AG09309 (cell line): ENCODE results near the gene LHX4.

ENCODE experiments used
- DNase-seq: peaks from one replicate; pipeline ENCODE4 v3.0.0-alpha.2; 2010; ENCODE audit warnings: low read depth
- H3K4me3 ChIP-seq: 2 replicates; pipeline ENCODE4 v1.5.1; 2011; ENCODE audit warnings: mild to moderate bottlenecking, low read depth, low read length, moderate library complexity; ENCODE audit not compliant: control insufficient read depth
- TF ChIP-seq, protein P1 (sequence below): IDR thresholded peaks from 2 replicates; pipeline ENCODE4 v1.5.1; 2011; ENCODE audit warnings: mild to moderate bottlenecking, low read depth, low read length, inconsistent platforms; ENCODE audit not compliant: insufficient read depth, control insufficient read depth; ENCODE audit errors: missing control alignments

LHX4 gene

DNA sequence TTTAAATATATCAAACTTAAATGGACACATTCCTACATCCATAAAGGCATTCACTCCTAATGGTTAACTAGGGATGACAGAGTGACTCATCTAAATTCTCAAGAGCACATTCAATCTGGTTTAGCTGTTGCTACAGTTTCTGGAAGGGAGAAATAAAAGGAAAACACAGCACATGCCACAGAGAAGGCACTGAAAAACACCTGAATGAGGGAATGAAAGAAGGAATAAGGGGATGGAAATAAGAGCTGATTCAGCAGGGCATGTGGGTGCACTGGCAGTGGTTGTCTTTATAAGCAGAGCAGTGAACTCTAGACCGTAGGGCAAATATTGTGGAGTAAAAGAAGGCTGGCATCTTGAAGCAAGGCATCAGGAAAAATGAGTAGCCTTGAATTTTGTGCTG is 79.3 kb downstream of the LHX4 start:
- DNase-seq, result peak; percentile 11
- TF ChIP-seq, protein P1, sequence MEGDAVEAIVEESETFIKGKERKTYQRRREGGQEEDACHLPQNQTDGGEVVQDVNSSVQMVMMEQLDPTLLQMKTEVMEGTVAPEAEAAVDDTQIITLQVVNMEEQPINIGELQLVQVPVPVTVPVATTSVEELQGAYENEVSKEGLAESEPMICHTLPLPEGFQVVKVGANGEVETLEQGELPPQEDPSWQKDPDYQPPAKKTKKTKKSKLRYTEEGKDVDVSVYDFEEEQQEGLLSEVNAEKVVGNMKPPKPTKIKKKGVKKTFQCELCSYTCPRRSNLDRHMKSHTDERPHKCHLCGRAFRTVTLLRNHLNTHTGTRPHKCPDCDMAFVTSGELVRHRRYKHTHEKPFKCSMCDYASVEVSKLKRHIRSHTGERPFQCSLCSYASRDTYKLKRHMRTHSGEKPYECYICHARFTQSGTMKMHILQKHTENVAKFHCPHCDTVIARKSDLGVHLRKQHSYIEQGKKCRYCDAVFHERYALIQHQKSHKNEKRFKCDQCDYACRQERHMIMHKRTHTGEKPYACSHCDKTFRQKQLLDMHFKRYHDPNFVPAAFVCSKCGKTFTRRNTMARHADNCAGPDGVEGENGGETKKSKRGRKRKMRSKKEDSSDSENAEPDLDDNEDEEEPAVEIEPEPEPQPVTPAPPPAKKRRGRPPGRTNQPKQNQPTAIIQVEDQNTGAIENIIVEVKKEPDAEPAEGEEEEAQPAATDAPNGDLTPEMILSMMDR, result no peak
- H3K4me3 ChIP-seq, result no peak overlapping the region

GRCh38 chr1:180310095-180310494 is 80.0 kb downstream of the LHX4 start:
- TF ChIP-seq, protein P1, result no peak
- no peak for DNase-seq
- H3K4me3 ChIP-seq, result no peak overlapping the region

GRCh38 chr1:180311011-180311730 is 81.1 kb downstream of the LHX4 start:
- no peak overlapping the region for H3K4me3 ChIP-seq
- TF ChIP-seq, protein P1, result no peak
- no peak for DNase-seq

- DNase-seq, result no peak
- TF ChIP-seq, protein P1, result no peak
- H3K4me3 ChIP-seq, result no peak overlapping the region
These were observed 82.9 kb downstream of the LHX4 start for GRCh38 chr1:180312926-180313325.

- H3K4me3 ChIP-seq, result no peak overlapping the region
- DNase-seq, result no peak
- TF ChIP-seq, protein P1, result no peak
These were observed 97.0 kb downstream of the LHX4 start for GRCh38 chr1:180327089-180327488.
